Stimulated activated CD4-positive, alpha-beta T cell treated with anti-CD3 and anti-CD28 coated beads, Interleukin-4, amount 100 ng/mL, for 48 hours (primary cell): Measurements from ENCODE around the gene RAB5B.

ENCODE experiments used
- DNase-seq, 2 donors: peaks; one replicate each; pipeline ENCODE4 v3.0.0-alpha.2; 2020; ENCODE audit warnings: low read depth in 2 of 2

Gene RAB5B, protein sequence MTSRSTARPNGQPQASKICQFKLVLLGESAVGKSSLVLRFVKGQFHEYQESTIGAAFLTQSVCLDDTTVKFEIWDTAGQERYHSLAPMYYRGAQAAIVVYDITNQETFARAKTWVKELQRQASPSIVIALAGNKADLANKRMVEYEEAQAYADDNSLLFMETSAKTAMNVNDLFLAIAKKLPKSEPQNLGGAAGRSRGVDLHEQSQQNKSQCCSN

DNA sequence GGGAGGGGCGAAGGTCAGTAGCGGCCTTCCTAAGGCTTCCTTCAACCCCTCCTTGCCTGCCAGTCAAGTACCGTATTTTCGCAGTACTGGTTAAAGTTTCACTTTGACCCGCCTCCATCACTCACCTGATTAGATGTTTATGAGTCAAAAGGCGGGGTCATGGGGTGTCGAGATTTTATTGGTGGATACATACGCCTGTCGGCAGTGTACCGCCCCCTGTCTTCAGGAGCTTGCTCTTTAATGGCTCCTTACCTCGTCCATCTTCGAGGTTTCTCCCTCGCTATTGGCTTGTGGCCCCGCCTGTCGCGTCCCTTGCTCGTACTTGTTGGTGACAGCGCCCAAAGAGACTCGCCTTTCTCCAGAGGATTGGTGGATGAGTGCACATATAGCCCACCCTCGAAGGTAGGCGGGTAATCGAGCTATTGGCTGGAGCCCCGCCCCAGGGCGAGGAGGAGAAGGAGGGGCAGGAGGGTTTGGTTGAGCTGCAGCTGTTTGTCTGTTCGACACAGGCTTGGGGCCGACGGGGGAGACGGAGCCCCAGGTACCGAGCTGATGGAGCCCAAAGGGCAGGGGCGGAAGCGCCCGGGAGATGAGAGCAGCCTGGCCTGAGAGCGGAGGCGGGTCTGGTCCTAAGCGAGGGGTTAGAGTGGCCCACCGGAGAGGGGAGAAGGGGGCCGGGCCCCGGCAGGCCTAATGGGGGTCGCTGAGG, at the start of gene RAB5B:
Gene RAB5B, plus strand, starts transcription at position 480 of the 709 bp plus-strand sequence. CDS start 12,883 bp downstream, outside the sequence.
- DNase-seq = peak; percentile 90 to 97

DNA sequence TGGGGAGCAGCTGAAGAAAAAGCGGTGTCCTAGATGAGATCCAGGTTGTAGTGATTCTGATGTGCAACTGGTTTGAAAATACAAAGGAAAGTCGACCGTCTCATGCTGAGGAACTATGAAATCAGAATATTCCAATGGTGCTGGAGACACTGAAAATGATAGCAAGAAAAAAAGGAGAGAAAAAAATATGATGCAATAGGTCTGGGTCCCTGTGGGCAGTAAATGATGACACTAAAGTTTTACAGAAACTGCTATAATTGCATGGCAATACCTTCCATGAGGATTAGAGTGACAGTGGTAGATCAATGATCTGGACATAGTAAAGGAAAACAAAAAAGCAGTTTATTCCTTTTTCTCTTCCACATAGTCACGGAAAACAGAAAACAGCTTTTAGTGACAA, 48.5 kb upstream of the RAB5B start:
- no peak for DNase-seq

DNA sequence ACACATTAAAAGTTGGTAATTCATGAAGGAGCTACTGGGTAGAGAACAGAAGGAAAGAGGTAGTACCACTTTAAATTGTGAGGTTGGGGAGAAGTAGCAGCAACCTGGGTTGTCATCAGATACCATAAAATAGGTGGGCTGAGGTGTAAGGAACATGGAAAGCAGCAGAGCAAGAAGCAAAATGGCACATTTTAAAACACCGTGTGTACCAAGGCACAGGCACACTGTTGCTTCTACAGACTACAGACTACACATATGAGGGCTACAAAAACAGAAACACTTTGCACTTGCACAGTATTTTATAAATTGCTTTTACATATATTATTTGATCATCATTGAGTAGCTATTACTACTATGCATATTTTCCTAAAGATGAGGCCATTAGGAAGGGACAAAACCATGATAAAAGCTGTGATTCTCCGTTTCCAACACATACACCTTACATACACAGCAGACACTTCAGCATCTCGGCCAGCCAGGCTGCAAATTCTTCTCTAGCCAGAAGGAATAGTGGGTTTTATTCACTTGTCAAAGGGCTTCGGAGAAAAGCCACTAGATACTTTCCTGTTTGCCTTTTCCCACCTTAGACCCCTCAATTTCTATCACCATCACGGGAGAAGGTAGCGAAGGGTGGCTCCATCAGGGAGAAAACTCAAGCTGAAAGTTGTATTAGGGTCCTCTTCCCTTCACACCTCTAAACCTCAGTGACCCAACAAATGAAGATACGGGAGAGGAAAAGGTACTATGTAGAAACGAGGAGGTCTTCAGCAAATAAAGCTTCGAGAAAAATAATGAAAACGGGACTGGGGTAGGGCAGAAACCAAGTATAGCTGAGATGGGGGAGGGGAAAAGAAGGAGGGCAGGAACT, 47.8 kb upstream of the RAB5B start:
- no peak for DNase-seq

DNA sequence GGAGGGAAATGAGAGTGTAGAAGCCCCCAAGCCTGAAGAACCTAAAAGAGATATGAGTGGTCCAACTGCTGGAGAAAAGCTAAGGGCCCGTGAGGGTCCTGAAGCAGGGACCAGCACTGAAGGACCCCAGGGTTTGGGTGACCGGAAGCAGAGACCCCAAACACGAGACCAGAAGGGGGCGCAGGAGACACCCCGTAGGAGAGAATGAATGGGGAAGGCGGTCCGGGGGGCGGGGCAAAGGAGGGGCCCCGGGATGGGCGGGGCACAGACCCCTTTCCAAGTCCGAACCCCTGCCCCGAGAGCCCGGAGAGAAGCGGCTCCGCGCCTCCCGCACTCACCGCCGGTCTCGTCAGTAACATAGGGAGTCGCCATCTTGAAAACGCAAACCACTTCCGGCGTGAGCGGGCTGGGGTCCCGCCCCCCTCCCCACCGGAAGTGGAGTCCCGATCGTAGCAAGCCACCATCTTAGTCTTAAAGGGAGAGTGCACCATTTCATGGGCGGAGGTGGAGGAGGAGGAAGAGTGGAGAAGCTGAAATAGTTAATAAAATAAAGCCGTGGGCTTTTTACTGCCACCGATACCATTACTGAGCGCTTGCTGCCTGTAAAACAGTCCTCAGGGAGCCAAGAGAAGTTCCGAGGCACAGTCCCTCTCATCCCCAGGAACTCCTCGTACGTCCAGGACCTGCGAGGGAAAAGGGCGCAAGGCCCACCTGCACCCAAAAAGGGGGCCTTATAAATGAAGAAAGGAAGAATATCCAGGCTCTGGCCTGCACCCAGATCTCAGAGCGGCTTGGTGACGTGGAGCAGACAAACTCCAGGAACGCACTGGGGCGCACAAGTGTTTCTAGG, 46.9 kb upstream of the RAB5B start:
- peak; percentile 86 to 90 for DNase-seq

DNA sequence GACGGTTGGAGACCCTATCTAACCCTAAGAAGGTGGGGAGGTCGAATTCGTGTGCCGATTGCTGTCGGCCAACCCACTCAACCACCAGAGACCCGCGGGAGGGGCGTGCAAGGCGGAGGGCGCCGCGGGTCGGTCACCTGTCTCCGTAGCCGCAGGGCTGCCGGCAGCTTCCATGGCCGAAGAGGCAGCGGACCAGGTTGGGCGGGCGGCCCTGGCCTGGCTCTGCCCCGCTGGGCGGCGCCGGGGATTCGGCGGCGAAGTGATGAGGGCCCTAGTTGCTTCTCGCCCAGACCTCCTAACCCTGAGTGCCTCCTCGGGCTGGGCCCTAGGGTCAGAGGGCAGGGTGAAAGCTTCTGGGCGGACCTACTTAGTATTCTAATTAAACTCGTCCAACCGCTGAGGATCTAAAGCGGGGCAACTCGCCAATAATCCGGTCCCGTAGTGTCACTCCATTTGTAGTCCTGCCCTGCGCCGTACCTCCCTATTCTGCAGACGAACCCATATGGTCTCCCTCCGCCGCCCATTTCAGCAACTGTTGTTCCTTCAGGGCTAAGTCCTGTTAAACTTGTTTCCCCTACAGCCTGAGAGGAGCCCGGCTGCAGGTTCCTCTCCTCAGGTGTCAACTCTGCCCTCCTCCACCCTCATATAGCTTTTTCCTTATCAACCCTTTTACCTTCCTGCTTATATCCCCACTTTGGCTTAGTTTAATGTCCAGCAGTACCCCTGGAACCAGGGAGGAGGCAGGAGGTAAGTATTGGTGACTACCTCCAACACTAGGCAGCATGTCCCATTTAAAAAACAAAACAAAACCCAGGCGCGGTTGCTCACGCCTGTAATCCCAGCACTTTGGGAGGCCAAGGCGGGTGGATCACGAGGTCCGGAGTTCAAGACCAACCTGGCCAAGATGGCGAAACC, 46.0 kb upstream of the RAB5B start, which contains the start of gene PYM1:
Gene PYM1, minus strand, starts transcription at position 307 of the 915 bp plus-strand sequence. Its CDS starts 133 bp downstream, at position 174.
- DNase-seq = peak; percentile 58 to 65

DNA sequence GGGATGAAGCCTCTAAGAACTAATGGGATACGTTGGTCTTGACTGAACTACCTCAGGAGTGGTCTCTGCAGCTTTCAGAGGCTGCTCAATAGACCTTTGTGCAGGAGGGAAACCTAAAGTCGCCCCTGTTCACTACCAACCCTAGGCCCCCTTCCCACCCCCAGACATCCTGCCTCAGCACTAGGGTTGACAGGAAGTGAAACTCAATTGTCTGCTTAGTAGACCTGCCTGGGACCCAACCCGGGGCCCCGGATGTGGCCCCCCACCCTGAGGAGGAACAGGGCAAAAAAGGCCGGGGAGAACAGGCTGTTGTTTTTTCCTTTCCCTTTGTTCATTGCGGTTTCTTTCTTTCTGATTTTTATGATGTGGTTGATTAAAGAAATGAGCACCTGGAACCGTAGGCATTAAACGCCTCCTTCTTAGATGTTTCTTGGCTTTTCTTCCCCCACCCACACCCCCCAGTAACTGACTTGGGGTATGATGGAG, 44.5 kb upstream of the RAB5B start:
- peak; percentile 63 to 71 for DNase-seq

DNA sequence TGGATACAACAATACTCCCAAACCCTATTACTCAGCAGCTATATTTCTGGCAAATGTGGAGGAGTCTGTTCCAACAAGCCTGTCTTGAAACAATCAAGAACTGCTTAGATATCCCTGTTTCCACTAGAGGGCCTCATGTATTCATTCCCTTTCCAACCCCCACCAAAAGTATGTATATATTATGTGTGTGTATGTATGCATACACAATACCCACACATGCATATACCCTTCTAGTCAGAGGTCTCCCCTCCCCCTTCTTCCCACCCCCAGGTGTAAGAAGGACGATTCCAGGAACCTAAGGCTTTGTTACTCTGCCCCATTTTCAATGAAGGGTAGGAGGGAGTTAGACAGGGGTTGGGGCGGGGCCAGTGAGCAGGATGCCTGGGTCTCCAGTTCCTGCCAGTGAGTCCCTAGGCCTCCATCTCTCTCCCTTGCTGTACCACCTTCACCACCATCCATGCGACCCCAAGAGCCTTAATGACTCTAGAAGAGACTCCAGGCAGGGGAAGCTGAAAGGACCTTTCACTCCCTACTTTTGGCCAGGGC, 43.0 kb upstream of the RAB5B start, which contains the start of gene DGKA:
Gene DGKA, plus strand, starts transcription at position 392 of the 546 bp plus-strand sequence. CDS start 5,342 bp downstream, outside the sequence.
- DNase-seq = peak; percentile 75 to 83

DNA sequence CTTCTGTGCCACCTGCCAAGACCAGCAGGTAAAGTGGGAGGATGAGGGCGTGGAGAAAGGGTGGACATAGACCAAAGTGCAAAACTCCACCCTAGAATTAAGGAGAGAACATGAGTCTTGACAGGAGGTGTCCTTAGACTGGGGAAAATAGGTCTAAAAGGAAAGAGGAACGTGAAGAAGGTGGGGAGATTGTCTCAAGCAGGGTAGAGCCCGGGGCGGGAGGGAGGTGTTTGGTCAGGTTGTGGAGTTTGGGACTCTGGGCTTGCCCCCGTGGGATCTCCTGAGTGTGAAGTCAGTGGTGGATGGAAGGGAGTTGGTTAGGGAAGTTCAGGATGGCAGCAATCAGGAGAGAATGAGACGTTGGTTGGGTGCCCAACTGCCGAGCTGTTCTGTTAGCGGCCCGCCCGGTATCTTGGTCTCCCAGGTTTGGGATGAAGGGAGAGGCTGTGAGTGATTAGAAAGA, 42.5 kb upstream of the RAB5B start:
- DNase-seq = no peak

DNA sequence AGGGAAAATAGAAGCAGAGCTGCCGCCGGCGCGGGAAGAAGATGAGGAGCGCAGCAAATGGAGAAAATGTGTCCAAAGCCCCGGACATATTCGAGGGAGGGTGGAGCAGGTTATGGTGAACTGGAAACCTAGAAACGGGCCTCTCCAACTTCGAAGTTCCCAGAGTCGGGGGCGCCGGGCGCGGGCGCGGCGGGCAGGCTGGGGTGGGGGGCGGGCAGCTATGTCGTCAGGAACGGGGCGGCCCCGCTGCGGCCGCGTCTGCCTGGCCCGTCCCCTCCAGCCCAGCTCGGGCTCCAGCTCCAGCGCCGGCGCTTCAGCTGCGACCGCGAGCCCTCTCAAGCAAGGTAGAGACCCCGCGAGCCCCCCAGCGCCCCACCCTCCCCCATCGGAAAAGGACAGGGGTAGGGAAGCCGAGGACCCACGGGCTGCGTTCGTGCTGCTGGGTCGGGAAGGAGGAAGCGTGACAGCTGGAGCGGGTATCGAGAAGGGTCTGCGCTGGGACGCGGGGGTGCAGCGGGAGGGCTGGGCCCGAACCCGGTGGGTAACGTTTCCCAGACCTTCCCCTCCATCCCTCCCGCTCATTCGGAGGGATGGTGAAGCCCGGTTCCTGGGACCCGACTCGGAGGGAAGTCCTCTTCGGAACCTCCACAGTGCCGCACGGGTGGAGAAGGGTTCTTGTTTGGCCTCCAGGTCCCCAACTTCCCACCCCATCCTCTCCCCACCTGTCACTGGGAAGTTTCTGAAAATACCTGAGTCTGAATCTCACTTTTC, 41.9 kb upstream of the RAB5B start:
- DNase-seq = no peak

DNA sequence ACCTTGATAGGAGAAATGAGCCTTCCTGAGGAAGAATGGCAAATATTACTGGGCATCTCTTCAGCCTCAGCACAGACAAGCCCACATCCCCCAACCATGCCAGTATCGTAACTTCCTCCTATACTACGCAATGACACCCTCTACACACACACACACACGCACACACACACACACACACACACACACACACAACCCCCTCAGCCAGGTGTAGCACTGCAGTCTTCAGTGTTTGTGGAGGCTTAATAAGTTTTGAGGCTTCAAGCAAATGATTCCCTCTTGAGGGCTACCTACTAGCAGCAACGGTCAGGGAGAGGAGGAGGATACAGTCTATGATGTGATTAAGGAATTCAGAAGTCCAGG, 41.3 kb upstream of the RAB5B start:
- no peak for DNase-seq

DNA sequence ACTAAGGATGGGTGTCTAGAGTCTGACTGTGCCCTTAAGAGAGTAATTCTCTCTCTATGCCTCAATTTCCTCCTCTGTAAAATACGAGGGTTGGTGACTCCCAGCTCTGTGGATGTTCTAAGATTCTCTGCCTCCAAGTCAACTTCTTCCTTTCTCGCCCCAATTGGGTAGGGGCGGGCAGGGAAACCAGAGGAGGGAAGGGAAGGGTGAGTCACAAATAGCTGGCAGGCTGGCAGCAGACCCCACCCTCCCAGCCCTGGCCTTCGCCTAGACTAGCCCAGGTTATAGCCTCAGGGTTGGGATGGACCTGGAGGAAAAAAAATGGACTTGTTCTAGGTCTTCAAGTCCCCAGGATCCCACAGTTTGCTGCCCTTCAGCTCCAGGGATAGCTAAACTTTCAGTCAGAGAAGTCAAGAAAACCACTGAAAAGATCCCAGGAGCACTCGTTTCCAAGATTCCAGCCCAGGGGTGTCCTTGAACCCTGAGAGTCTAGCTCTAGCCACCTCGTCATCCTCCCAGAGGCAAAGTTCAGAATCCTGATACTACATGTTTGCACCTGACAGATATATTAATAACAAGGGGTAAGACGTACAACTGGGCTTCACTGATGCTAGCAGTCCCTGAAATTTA, 40.6 kb upstream of the RAB5B start:
- DNase-seq = no peak

DNA sequence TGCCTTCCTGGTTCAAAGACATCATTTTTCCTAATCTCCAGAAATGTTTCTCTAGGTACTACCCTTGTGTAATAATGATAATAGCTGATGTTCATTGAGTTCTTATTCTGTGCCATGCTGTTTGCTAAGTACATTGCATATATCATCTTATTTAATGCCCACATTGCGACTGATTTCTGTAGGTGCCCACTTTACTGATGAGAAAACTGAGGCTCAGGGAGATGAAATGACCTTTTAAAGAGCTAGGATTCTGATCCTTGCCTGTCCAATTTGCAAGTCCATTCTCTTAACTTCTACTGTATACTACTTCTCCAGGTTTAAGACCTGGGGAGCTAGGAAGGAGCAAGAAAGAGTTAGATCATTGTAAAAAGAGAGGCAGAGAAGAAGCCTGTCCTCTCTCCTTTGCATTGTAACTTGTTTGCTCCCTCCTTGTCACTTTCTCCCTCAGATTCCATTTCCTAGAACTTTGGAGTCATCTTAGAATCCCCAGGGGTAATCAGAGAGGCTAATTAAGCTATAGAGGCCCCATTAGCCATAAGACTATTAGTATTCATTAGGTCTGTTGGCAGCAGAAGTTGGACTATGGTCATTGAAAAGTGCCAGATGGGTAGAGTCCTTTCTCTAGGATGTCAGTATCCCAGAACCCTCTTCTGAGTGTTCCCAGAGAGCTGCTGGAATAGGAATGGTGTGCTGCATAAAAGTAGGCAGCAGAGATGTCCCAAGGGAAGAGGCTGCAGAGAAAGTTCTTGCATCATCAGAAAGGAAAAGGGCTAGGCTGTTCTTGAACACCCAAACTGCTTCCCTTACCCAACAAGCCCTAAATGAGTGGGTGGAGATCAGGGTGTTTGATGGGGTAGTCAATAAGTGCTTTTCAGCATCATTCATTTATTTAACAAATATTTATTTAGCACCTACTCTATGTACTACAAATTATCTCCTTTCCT, 39.8 kb upstream of the RAB5B start:
- DNase-seq = no peak

DNA sequence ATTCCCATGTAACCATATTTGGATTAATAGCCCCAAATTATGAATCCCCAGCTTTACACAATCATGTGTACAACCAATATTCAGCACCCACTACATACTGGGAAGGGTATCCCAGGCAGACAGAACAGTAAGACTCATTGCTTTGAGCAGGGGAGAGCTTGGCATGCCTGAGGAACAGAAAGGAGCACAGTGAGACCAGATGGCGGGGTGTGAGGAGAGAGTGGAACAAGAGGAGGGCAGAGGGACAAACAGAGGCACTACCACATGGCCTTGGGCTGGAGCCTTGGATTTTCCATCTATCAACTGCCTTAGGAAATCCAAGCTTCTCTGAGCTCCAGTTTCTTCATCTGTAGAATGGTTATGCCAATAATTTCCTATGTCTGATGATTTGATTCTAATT, 39.1 kb upstream of the RAB5B start:
- no peak for DNase-seq

DNA sequence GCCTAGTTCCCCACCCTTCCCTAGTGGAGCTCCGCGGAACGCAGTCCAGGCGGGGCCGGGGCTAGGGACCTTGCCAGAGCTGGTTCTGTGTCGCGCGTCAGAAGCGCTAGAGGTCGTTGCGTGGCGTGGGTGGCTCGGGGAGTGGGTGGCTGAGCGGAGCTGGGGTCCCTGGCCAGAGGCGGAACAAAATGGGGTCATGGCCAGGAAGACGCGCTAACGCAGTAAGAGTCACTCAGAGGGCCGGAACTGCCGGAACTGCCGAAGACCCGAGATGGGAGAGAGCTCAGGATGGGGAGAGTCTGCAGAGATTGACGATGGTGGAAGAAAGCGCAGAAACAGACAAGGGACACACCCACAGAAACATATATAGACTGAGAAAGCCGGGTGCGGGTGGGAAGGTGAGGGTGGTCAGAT, 38.1 kb upstream of the RAB5B start:
- DNase-seq = no peak

DNA sequence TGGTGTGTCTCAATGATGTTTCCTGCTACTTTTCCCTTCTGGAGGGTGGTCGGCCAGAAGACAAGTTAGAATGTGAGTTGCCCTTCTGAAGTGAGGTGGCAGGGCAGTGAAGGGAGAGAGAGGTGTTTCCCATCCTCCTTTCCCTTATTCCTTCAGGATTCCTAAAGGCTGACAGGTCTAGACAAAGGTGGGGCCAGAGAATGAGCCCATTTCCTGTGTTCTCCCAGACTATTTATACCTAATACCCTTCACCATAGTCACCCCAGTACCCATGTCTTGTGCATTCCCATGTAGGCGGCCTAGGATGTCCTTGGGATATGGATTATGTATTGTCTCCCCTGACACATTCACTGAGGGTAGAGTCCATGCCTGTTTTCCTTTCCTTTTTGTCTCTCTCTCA, 35.9 kb upstream of the RAB5B start:
- DNase-seq = no peak

DNA sequence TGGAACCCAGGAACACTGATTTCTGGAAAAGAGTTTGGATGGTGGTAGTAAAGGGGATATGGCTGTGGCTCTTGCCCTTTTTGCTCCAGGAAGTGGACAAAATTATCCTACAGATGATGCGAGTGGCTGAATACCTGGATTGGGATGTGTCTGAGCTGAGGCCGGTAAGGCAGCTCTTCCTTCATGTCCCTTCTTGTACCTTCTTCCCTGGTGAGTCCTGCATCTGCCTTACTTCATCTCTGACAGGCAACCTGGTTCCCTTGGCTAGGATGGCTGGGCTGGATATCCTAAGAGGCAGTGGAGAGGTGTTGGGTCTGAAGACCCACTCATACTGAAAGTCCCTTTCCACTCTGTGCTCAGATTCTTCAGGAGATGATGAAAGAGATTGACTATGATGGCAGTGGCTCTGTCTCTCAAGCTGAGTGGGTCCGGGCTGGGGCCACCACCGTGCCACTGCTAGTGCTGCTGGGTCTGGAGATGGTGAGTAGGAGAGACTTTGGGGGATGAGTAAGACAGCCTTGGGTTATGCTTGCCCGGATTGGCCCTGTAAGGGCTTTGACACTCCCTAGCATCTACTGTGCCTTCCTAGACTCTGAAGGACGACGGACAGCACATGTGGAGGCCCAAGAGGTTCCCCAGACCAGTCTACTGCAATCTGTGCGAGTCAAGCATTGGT, 34.9 kb upstream of the RAB5B start:
- DNase-seq = no peak
